Activated naive CD4-positive, alpha-beta T cell treated with anti-CD3 and anti-CD28 coated beads for 36 hours (primary cell): ENCODE measurements around the gene TTLL1. TPM values are rescaled to one million over a fixed set of nuclear protein-coding genes. Genes with fewer than 3 reads are reported as not detected.
A peak's percentile ranks its signal among the peaks of the same experiment; 100 is the strongest.

Experiments
- CTCF ChIA-PET: fragments of 350-600 bp; sonication (Branson Sonifier 250); formaldehyde crosslinking; loops from one replicate; lab custom pipeline; 2021; ENCODE audit warnings: antibody characterized with exemption; lab: Charles Lee
- DNase-seq: peaks from one replicate; pipeline ENCODE4 v3.0.0-alpha.2; 2020
- H3K27ac Mint-ChIP-seq: one replicate; pipeline ENCODE4 v1.8.0; 2021; ENCODE audit warnings: mild to moderate bottlenecking, mixed read lengths
- H3K27me3 Mint-ChIP-seq: one replicate; pipeline ENCODE4 v1.8.0; 2021; ENCODE audit warnings: low read depth, mixed read lengths
- H3K36me3 Mint-ChIP-seq: one replicate; pipeline ENCODE4 v1.8.0; 2021; ENCODE audit warnings: low read depth, mixed read lengths
- H3K4me1 Mint-ChIP-seq: one replicate; pipeline ENCODE4 v1.8.0; 2021; ENCODE audit warnings: low read depth, mixed read lengths
- H3K4me3 Mint-ChIP-seq: one replicate; pipeline ENCODE4 v1.8.0; 2021; ENCODE audit warnings: mild to moderate bottlenecking, moderate library complexity, mixed read lengths
- H3K9me3 Mint-ChIP-seq: one replicate; pipeline ENCODE4 v1.8.0; 2021; ENCODE audit warnings: mixed read lengths
- intact Hi-C: fragments of 100-400 bp; cut with micrococcal nuclease; formaldehyde crosslinking; loops from one replicate; pipeline ENCODE4 v1.15.1; 2023
- total RNA-seq, 2 experiments: library from RNA; stranded (reverse); gene quantifications; one replicate each; pipeline ENCODE4 v1.2.3, GENCODE V29; 2021

Gene TTLL1
- total RNA-seq, 2 experiments from 2014 or later = 7.4 TPM

- Mint-ChIP-seq H3K9me3 (no peaks in the 10 kb centered on the region), H3K36me3 (no peaks in the 10 kb centered on the region), H3K4me3 (no peak overlapping the region), H3K27ac (no peak overlapping the region), H3K4me1 (peaks cover 14% of the 10 kb centered on the region), H3K27me3 (no peaks in the 10 kb centered on the region)
- CTCF ChIA-PET = interaction anchor here (1.5 kb wide), 1 partner anchor 26 kb away, joined by 4 read pairs; no protein-coding TSS in a partner anchor
- no peak for DNase-seq
- intact Hi-C loops = loop anchor here (10.0 kb wide), 1 partner anchor 191 kb away; no protein-coding TSS in a partner anchor
Observed at GRCh38 chr22:43085658-43086606, 3.3 kb downstream of the TTLL1 start.

GRCh38 chr22:43081968-43082367 is 7.2 kb downstream of the TTLL1 start:
- Mint-ChIP-seq H3K4me3 (no peak overlapping the region), H3K4me1 (peaks cover 7% of the 10 kb centered on the region), H3K36me3 (no peaks in the 10 kb centered on the region), H3K27ac (no peak overlapping the region), H3K9me3 (no peaks in the 10 kb centered on the region), H3K27me3 (no peaks in the 10 kb centered on the region)
- no peak for DNase-seq
- intact Hi-C loops = loop anchor here (10.0 kb wide), 1 partner anchor 187 kb away; no protein-coding TSS in a partner anchor
- CTCF ChIA-PET = interaction anchor here (0.5 to 1.2 kb wide), 2 partner anchors 17 to 30 kb away, joined by 3 read pairs; no protein-coding TSS in a partner anchor

GRCh38 chr22:43080616-43081015 is 8.6 kb downstream of the TTLL1 start:
- H3K27ac Mint-ChIP-seq = no peak overlapping the region

GRCh38 chr22:43079742-43080141 is 9.4 kb downstream of the TTLL1 start:
- no peaks in the 10 kb centered on the region for H3K4me1 Mint-ChIP-seq
- CTCF ChIA-PET = no interaction called here
- H3K27ac Mint-ChIP-seq = no peak overlapping the region
- DNase-seq = no peak
- intact Hi-C loops = loop anchor here (10.0 kb wide), 1 partner anchor 185 kb away; no protein-coding TSS in a partner anchor
- no peaks in the 10 kb centered on the region for H3K9me3 Mint-ChIP-seq
- no peaks in the 10 kb centered on the region for H3K27me3 Mint-ChIP-seq
- H3K4me3 Mint-ChIP-seq = no peak overlapping the region
- H3K36me3 Mint-ChIP-seq = no peaks in the 10 kb centered on the region

More at GRCh38 chr22:43080616-43081015, 8.6 kb downstream of the TTLL1 start:
- H3K9me3 Mint-ChIP-seq = no peaks in the 10 kb centered on the region
- DNase-seq = no peak
- no peaks in the 10 kb centered on the region for H3K4me1 Mint-ChIP-seq
- H3K36me3 Mint-ChIP-seq = no peaks in the 10 kb centered on the region
- CTCF ChIA-PET = no interaction called here
- no peak overlapping the region for H3K4me3 Mint-ChIP-seq
- H3K27me3 Mint-ChIP-seq = no peaks in the 10 kb centered on the region
- intact Hi-C loops = loop anchor here (10.0 kb wide), 1 partner anchor 186 kb away; no protein-coding TSS in a partner anchor

GRCh38 chr22:43078522-43078921 is 10.7 kb downstream of the TTLL1 start:
- no peak for DNase-seq
- CTCF ChIA-PET = no interaction called here
- H3K4me1 Mint-ChIP-seq = no peaks in the 10 kb centered on the region
- no peaks in the 10 kb centered on the region for H3K36me3 Mint-ChIP-seq
- no peaks in the 10 kb centered on the region for H3K27me3 Mint-ChIP-seq
- intact Hi-C loops = no loop called here
- H3K4me3 Mint-ChIP-seq = no peak overlapping the region
- no peaks in the 10 kb centered on the region for H3K9me3 Mint-ChIP-seq
- H3K27ac Mint-ChIP-seq = no peak overlapping the region

GRCh38 chr22:43077121-43077877 is 11.9 kb downstream of the TTLL1 start:
- CTCF ChIA-PET = interaction anchor here (0.5 to 0.6 kb wide), 2 partner anchors 11 to 414 kb away, joined by 3 to 4 read pairs; no protein-coding TSS in a partner anchor
- Mint-ChIP-seq H3K36me3 (no peaks in the 10 kb centered on the region), H3K27me3 (no peaks in the 10 kb centered on the region), H3K9me3 (no peaks in the 10 kb centered on the region), H3K4me1 (no peaks in the 10 kb centered on the region), H3K4me3 (no peak overlapping the region), H3K27ac (no peak overlapping the region)
- no peak for DNase-seq
- intact Hi-C loops = no loop called here

GRCh38 chr22:43066844-43067385 is 22.3 kb downstream of the TTLL1 start:
- Mint-ChIP-seq H3K27me3 (no peaks in the 10 kb centered on the region), H3K4me3 (no peak overlapping the region), H3K36me3 (peaks cover 9% of the 10 kb centered on the region), H3K4me1 (no peaks in the 10 kb centered on the region), H3K27ac (no peak overlapping the region), H3K9me3 (no peaks in the 10 kb centered on the region)
- no peak for DNase-seq
- CTCF ChIA-PET = interaction anchor here (0.7 kb wide), 1 partner anchor 11 kb away, joined by 4 read pairs; no protein-coding TSS in a partner anchor
- intact Hi-C loops = no loop called here

GRCh38 chr22:43066134-43066533 is 23.1 kb downstream of the TTLL1 start:
- H3K36me3 Mint-ChIP-seq = peaks cover 13% of the 10 kb centered on the region

GRCh38 chr22:43060183-43060582 is 29.0 kb downstream of the TTLL1 start:
- no peak overlapping the region for H3K27ac Mint-ChIP-seq
- CTCF ChIA-PET = interaction anchor here (0.6 to 1.5 kb wide), 10 partner anchors 8 to 311 kb away, joined by 3 to 5 read pairs (median 4); no protein-coding TSS in a partner anchor
- peaks cover 25% of the 10 kb centered on the region for H3K36me3 Mint-ChIP-seq
- no peaks in the 10 kb centered on the region for H3K9me3 Mint-ChIP-seq
- no peaks in the 10 kb centered on the region for H3K27me3 Mint-ChIP-seq
- DNase-seq = peak; percentile 68
- H3K4me1 Mint-ChIP-seq = no peaks in the 10 kb centered on the region
- intact Hi-C loops = loop anchor here (1.0 kb wide), 1 partner anchor 280 kb away; no protein-coding TSS in a partner anchor
- H3K4me3 Mint-ChIP-seq = no peak overlapping the region

More at GRCh38 chr22:43066134-43066533, 23.1 kb downstream of the TTLL1 start:
- Mint-ChIP-seq H3K27me3 (no peaks in the 10 kb centered on the region), H3K4me3 (no peak overlapping the region), H3K4me1 (no peaks in the 10 kb centered on the region), H3K9me3 (no peaks in the 10 kb centered on the region), H3K27ac (no peak overlapping the region)
- DNase-seq = no peak
- intact Hi-C loops = no loop called here
- CTCF ChIA-PET = no interaction called here

- Mint-ChIP-seq H3K27me3 (no peaks in the 10 kb centered on the region), H3K27ac (no peak overlapping the region), H3K36me3 (peaks cover 16% of the 10 kb centered on the region), H3K4me3 (no peak overlapping the region), H3K4me1 (no peaks in the 10 kb centered on the region), H3K9me3 (no peaks in the 10 kb centered on the region)
- intact Hi-C loops = no loop called here
- CTCF ChIA-PET = no interaction called here
- no peak for DNase-seq
Observed at GRCh38 chr22:43057641-43058040, 31.6 kb downstream of the TTLL1 start.

- H3K9me3 Mint-ChIP-seq = no peaks in the 10 kb centered on the region
- CTCF ChIA-PET = interaction anchor here (0.7 kb wide), 1 partner anchor 384 kb away, joined by 3 read pairs; no protein-coding TSS in a partner anchor
Observed at GRCh38 chr22:43053176-43053575, 36.0 kb downstream of the TTLL1 start.

More at GRCh38 chr22:43053176-43053575, 36.0 kb downstream of the TTLL1 start:
- no peak for DNase-seq
- no peak overlapping the region for H3K27ac Mint-ChIP-seq
- H3K36me3 Mint-ChIP-seq = peaks cover 4% of the 10 kb centered on the region
- intact Hi-C loops = no loop called here
- H3K27me3 Mint-ChIP-seq = no peaks in the 10 kb centered on the region
- no peaks in the 10 kb centered on the region for H3K4me1 Mint-ChIP-seq
- H3K4me3 Mint-ChIP-seq = no peak overlapping the region
